Measurements from ENCODE around the gene G3BP2. TPM values are rescaled to one million over a fixed set of nuclear protein-coding genes. Genes with fewer than 3 reads are reported as not detected.

Gene G3BP2
- total RNA-seq, 2 donors from 2014 or later: 95.0 to 121 TPM

Small RNA genes lying within 50 kb of the gene (small RNA-seq; reads per million reads assigned to genes)
- gene RF00019: 0 reads per million in 2 donors

Other genes starting within 250 kb of the G3BP2 start
- gene RCHY1, start 159.0 kb downstream of the G3BP2 start, total RNA-seq: 10 to 100 TPM; 18.7 to 23.3 TPM
- gene THAP6, start 158.9 kb downstream of the G3BP2 start, total RNA-seq: 10 to 100 TPM; 20.7 to 24.1 TPM
- gene ODAPH, start 117.3 kb downstream of the G3BP2 start, total RNA-seq: not detected
- gene CDKL2, start 42.9 kb downstream of the G3BP2 start, total RNA-seq: 1 to 10 TPM in 1 of 2 donors, not detected in 1; 2.7 TPM
- 10 to 100 TPM; 52.0 to 53.3 TPM for gene USO1, start 51.2 kb upstream of the G3BP2 start, total RNA-seq
- gene PPEF2, start 229.0 kb upstream of the G3BP2 start, total RNA-seq: not detected

Measured in prostate gland (tissue), 2 donors.